HepG2 (cell line): ENCODE results near the gene FANK1. TPM values are rescaled to one million over a fixed set of nuclear protein-coding genes. Genes with fewer than 3 reads are reported as not detected.
"Not testable (repeated sequence)": the region's sequence is repeated elsewhere in the genome, so short reads cannot be mapped to it uniquely, and the experiment has no call there.

Experiments used
- ATAC-seq: fragments of 200-7000 bp; cut with Tn5 transposase; 3 replicates; pipeline ENCODE4 v1.9.1; 2020; ENCODE audit warnings: mild to moderate bottlenecking, moderate library complexity
- Bru-seq: library from RNA; stranded (reverse); fragments of 400-500 nt; gene quantifications from one replicate; lab custom pipeline; 2021; lab: Mats Ljungman, UMichigan
- BruChase-seq, 2 experiments: library from RNA; stranded (reverse); fragments of 400-500 nt; gene quantifications; one replicate each; lab custom pipeline; 2021; lab: Mats Ljungman, UMichigan
- BruUV-seq: library from RNA; stranded (reverse); fragments of 400-500 nt; replicated peaks from 2 replicates; lab custom pipeline; 2021; lab: Mats Ljungman, UMichigan
- CTCF ChIA-PET: fragments of 300-600 bp; formaldehyde crosslinking; extraction: SDS; loops from one replicate; lab custom pipeline; 2021; ENCODE audit warnings: low total read pairs, inconsistent platforms, low intra/inter-chr PET ratio; lab: Yijun Ruan, JAX
- POLR2A ChIA-PET: fragments of 350-600 bp; sonication (Branson Sonifier 250); formaldehyde crosslinking; loops from one replicate; lab custom pipeline; 2020; ENCODE audit warnings: antibody characterized with exemption, inconsistent platforms; lab: Yijun Ruan, JAX
- DNase-seq: peaks from one replicate; pipeline ENCODE4 v3.0.0-alpha.2; 2015; ENCODE audit warnings: low spot score
- FAIRE-seq: peaks from 3 replicates; lab custom pipeline; 2011; peaks lifted over from hg19 to GRCh38; lab: Jason Lieb, UNC
- H2AFZ ChIP-seq: one replicate; pipeline ENCODE4 v1.6.1; 2011; ENCODE audit warnings: low read length, inconsistent platforms
- H3K27ac ChIP-seq: fragments of 300-600 bp; 3 replicates; pipeline ENCODE4 v1.8.0; 2011; ENCODE audit warnings: mixed run types, mild to moderate bottlenecking, mixed read lengths, low read length, inconsistent platforms; ENCODE audit not compliant: insufficient read depth; ENCODE audit errors: extremely low read length
- H3K27me3 ChIP-seq, 2 experiments: fragments of 200-600 bp in 1 of 2; 2 replicates in 1 of 2; 3 replicates in 1 of 2; pipeline versions ENCODE4 v1.6.0 to v1.8.0; 2011; ENCODE audit warnings: low read length in 2 of 2, mild to moderate bottlenecking in 2 of 2, moderate library complexity in 2 of 2, inconsistent platforms in 1 of 2; ENCODE audit not compliant: insufficient read depth in 2 of 2, control insufficient read depth in 1 of 2
- H3K36me3 ChIP-seq, 2 experiments: fragments of 200-600 bp in 1 of 2; replicated peaks in 1 of 2; 2 replicates in 1 of 2; 3 replicates in 1 of 2; pipeline versions ENCODE4 v1.5.1 to v1.8.0; 2011; ENCODE audit warnings: low read length in 2 of 2, inconsistent platforms in 1 of 2; ENCODE audit not compliant: insufficient read depth in 2 of 2, control insufficient read depth in 1 of 2
- H3K4me1 ChIP-seq: 2 replicates; pipeline ENCODE4 v1.5.1; 2012; ENCODE audit warnings: low read length, inconsistent platforms; ENCODE audit not compliant: insufficient read depth
- H3K4me2 ChIP-seq: 2 replicates; pipeline ENCODE4 v1.6.0; 2011; ENCODE audit warnings: low read depth, low read length, inconsistent platforms
- H3K4me3 ChIP-seq, 3 experiments: fragments of 200-600 bp in 1 of 3; sonication (generic), shearing (Covaris generic) in 1 of 3; replicated peaks in 1 of 3; 2 replicates each; pipeline ENCODE4 v1.5.1; 2011 to 2016; ENCODE audit warnings: low read length in 3 of 3, inconsistent platforms in 2 of 3, low read depth in 2 of 3, mild to moderate bottlenecking in 2 of 3, control low read depth in 1 of 3, mixed read lengths in 1 of 3; ENCODE audit not compliant: insufficient read depth in 1 of 3
- H3K79me2 ChIP-seq: one replicate; pipeline ENCODE4 v1.6.1; 2011; ENCODE audit warnings: low read length, inconsistent platforms; ENCODE audit not compliant: insufficient read depth
- H3K9ac ChIP-seq: 2 replicates; pipeline ENCODE4 v1.6.0; 2011; ENCODE audit warnings: mild to moderate bottlenecking, low read depth, low read length, inconsistent platforms; ENCODE audit not compliant: insufficient read depth
- H3K9me3 ChIP-seq: 2 replicates; pipeline ENCODE4 v1.5.1; 2012; ENCODE audit warnings: mild to moderate bottlenecking, low read length
- H4K20me1 ChIP-seq: 2 replicates; pipeline ENCODE4 v1.6.0; 2011; ENCODE audit warnings: inconsistent platforms, mild to moderate bottlenecking, low read length, moderate library complexity; ENCODE audit not compliant: insufficient read depth
- ELF1 ChIP-seq: sonication (generic); formaldehyde crosslinking; IDR thresholded peaks from 2 replicates; pipeline ENCODE4 v1.4.0; 2020; ENCODE audit warnings: missing genetic modification reagents
- HNF1B ChIP-seq: sonication (generic); formaldehyde crosslinking; IDR thresholded peaks from 2 replicates; pipeline ENCODE4 v1.5.1; 2020; ENCODE audit warnings: mild to moderate bottlenecking, moderate library complexity, missing genetic modification reagents
- KMT2B ChIP-seq: IDR thresholded peaks from 2 replicates; pipeline ENCODE4 v1.6.1; 2016; ENCODE audit warnings: missing genetic modification reagents, missing compliant biosample characterization
- MIER3 ChIP-seq: IDR thresholded peaks from 2 replicates; pipeline ENCODE4 v1.6.1; 2016; ENCODE audit warnings: missing compliant biosample characterization, borderline replicate concordance
- SAFB2 ChIP-seq: sonication (generic); formaldehyde crosslinking; IDR thresholded peaks from 2 replicates; pipeline ENCODE4 v1.5.1; 2020; ENCODE audit warnings: missing genetic modification reagents, low read depth, mild to moderate bottlenecking, borderline replicate concordance
- ZBTB7A ChIP-seq: sonication (generic); formaldehyde crosslinking; IDR thresholded peaks from 2 replicates; pipeline ENCODE4 v1.8.0; 2022; ENCODE audit warnings: mild to moderate bottlenecking, missing genetic modification reagents
- ZMYM4 ChIP-seq: sonication (generic); formaldehyde crosslinking; IDR thresholded peaks from 2 replicates; pipeline ENCODE4 v1.8.1; 2023; ENCODE audit warnings: mild to moderate bottlenecking, missing genetic modification reagents
- ZNF160 ChIP-seq: sonication (generic); formaldehyde crosslinking; IDR thresholded peaks from 2 replicates; pipeline ENCODE4 v1.8.0; 2022; ENCODE audit warnings: mild to moderate bottlenecking, inconsistent platforms, missing genetic modification reagents
- ZNF687 ChIP-seq: sonication (generic); formaldehyde crosslinking; IDR thresholded peaks from 2 replicates; pipeline ENCODE4 v1.5.1; 2020; ENCODE audit warnings: mild to moderate bottlenecking, missing genetic modification reagents, moderate library complexity
- WGBS: methylation state at CpG from one replicate; pipeline ENCODE4 v1.1.6; 2017; ENCODE audit warnings: low lambda C conversion rate; 5-methylcytosine and 5-hydroxymethylcytosine counted together
- in situ Hi-C: cut with HindIII; loops from 2 replicates; pipeline ENCODE4 v1.10.0; 2017; ENCODE audit warnings: low pct_unique_long_range_greater_than_20kb; ENCODE audit not compliant: extremely low pct_ligation_motif_present
- intact Hi-C: fragments of 100-400 bp; cut with micrococcal nuclease; formaldehyde crosslinking; loops from one replicate; pipeline ENCODE4 v1.10.0; 2022; ENCODE audit not compliant: unreplicated experiment
- long read RNA-seq, 2 experiments: library from RNA in 1 of 2; library from polyadenylated mRNA in 1 of 2; stranded (forward) in 1 of 2; unstranded in 1 of 2; transcript quantifications; one replicate each; pipeline ENCODE4 v2.0.0, GENCODE V29; 2019 to 2022
- polyA minus RNA-seq, 3 experiments: library from RNA; depleted of rRNA, polyadenylated mRNA; stranded (reverse); fragments of >200 nt; gene quantifications; 2 replicates each; pipeline ENCODE4 v1.2.3, GENCODE V29; 2011; ENCODE audit warnings: low replicate concordance in 1 of 3
- polyA plus RNA-seq, 8 experiments: library from polyadenylated mRNA; depleted of rRNA in 3 of 8; stranded (reverse) in 7 of 8; unstranded in 1 of 8; fragments of >200 nt; fragmentation: Illumina TruSeq in 4 of 8; extraction: Trizol in 4 of 8; gene quantifications; 2 replicates each; pipeline versions ENCODE4 v1.2.1 to v1.2.3, GENCODE V29; 2011 to 2016; ENCODE audit warnings: low read depth in 4 of 8, missing spikeins in 1 of 8, mixed read lengths in 1 of 8; ENCODE audit not compliant: insufficient read depth in 1 of 8
- total RNA-seq, 5 experiments: library from RNA; depleted of rRNA; stranded (reverse); fragments of >200 nt; fragmentation: Illumina TruSeq; extraction: Trizol; gene quantifications; 2 replicates each; pipeline ENCODE4 v1.2.3, GENCODE V29; 2016; ENCODE audit warnings: low read depth in 1 of 5

The FANK1 gene
- total RNA-seq (2016; rRNA removed; fragmentation: Illumina TruSeq; extraction: Trizol) = not detected in 2 replicates
- total RNA-seq (2016; cell fraction: cytosol; rRNA removed; fragmentation: Illumina TruSeq; extraction: Trizol; ENCODE audit: low read depth) = not detected in 2 replicates
- total RNA-seq (2016; cell fraction: insoluble cytoplasmic fraction; rRNA removed; fragmentation: Illumina TruSeq; extraction: Trizol) = not detected in 2 replicates
- 0.28 TPM in 1 of 2 replicates, not detected in the other for total RNA-seq (2016; cell fraction: membrane; rRNA removed; fragmentation: Illumina TruSeq; extraction: Trizol)
- total RNA-seq (2016; cell fraction: nucleus; rRNA removed; fragmentation: Illumina TruSeq; extraction: Trizol) = not detected in 2 replicates
- polyA plus RNA-seq (2011; rRNA removed) = 0.08 and 0.22 TPM in 2 replicates
- polyA plus RNA-seq (2011; cell fraction: cytosol; rRNA removed) = 0.06 and 0.07 TPM in 2 replicates
- polyA plus RNA-seq (2011; cell fraction: nucleus; rRNA removed) = 0.45 and 0.50 TPM in 2 replicates
- 0.28 TPM in 1 of 2 replicates, not detected in the other for polyA plus RNA-seq (2012)
- polyA plus RNA-seq (2016; cell fraction: cytosol; fragmentation: Illumina TruSeq; extraction: Trizol; ENCODE audit: low read depth) = not detected in 2 replicates
- not detected in 2 replicates for polyA plus RNA-seq (2016; cell fraction: insoluble cytoplasmic fraction; fragmentation: Illumina TruSeq; extraction: Trizol; ENCODE audit: low read depth)
- polyA plus RNA-seq (2016; cell fraction: membrane; fragmentation: Illumina TruSeq; extraction: Trizol; ENCODE audit: low read depth) = 0.19 TPM in 1 of 2 replicates, not detected in the other
- polyA plus RNA-seq (2016; cell fraction: nucleus; fragmentation: Illumina TruSeq; extraction: Trizol; ENCODE audit: insufficient read depth, low read depth) = not detected in 2 replicates
- polyA minus RNA-seq (2011; rRNA and poly(A)+ RNA removed; ENCODE audit: low replicate concordance) = 0.49 TPM in 1 of 2 replicates, not detected in the other
- polyA minus RNA-seq (2011; cell fraction: cytosol; rRNA and poly(A)+ RNA removed) = not detected in 2 replicates
- polyA minus RNA-seq (2011; cell fraction: nucleus; rRNA and poly(A)+ RNA removed) = 0.25 and 0.64 TPM in 2 replicates
- Bru-seq, nascent RNA = percentile 17 among the genes with signal in this experiment
- percentile 14 among the genes with signal in this experiment for BruChase-seq, experiment 1, labeled RNA remaining after a 6-hour chase
- BruChase-seq, experiment 2, labeled RNA remaining after a 2-hour chase = percentile 14 among the genes with signal in this experiment
- long read RNA-seq, experiment 1 = 0 reads
- long read RNA-seq, experiment 2 = 0 reads

GRCh38 chr10:125896088-125896934, at the start of gene FANK1:
Gene FANK1, plus strand, starts transcription at chr10:125896564. Its CDS starts 79 bp downstream, at chr10:125896643.
- peak; percentile 73 for DNase-seq
- FAIRE-seq, H3K27me3 ChIP-seq, H3K36me3 ChIP-seq, POLR2A ChIA-PET, CTCF ChIA-PET, intact Hi-C loops, in situ Hi-C loops, H3K79me2 ChIP-seq, H4K20me1 ChIP-seq, H2AFZ ChIP-seq: not testable (repeated sequence)
- H3K9me3 ChIP-seq = peaks cover 12% of the 10 kb centered on the region; the same call in 1 of the 2 replicates
- BruUV-seq = TSS peak; percentile 50
- H3K9ac ChIP-seq = peak within 1 kb of the TSS; percentile 77
- 57% methylated on average over 72 of the region's 106 CpGs for WGBS
- ATAC-seq = peak; percentile 88
- H3K4me3 ChIP-seq = peak within 1 kb of the TSS; percentile 53 to 73 (median 70)
- peak within 1 kb of the TSS; percentile 66 for H3K27ac ChIP-seq
- peaks cover 19% of the 10 kb centered on the region; the same call in 1 of the 2 replicates for H3K4me1 ChIP-seq
- peak within 1 kb of the TSS; percentile 66 for H3K4me2 ChIP-seq
- TF ChIP-seq ZMYM4 (CRISPR knock-in tag) = peak; percentile 70; the same call in 1 of the 2 replicates
- TF ChIP-seq ELF1 (CRISPR knock-in tag) = peak; percentile 52; the same call in 1 of the 2 replicates
- 0 out of 2 replicates have a peak, but pooled peaks have one; percentile 27 for TF ChIP-seq MIER3 (CRISPR knock-in tag)
- peak; percentile 70; the same call in 1 of the 2 replicates for TF ChIP-seq HNF1B
- peak; percentile 77; the same call in 1 of the 2 replicates for TF ChIP-seq ZNF160 (CRISPR knock-in tag)
- peak; percentile 59; the same call in 1 of the 2 replicates for TF ChIP-seq ZBTB7A (CRISPR knock-in tag)
- TF ChIP-seq SAFB2 (CRISPR knock-in tag) = peak; percentile 75; the same call in 1 of the 2 replicates
- peak; percentile 72 for TF ChIP-seq KMT2B (CRISPR knock-in tag)
- TF ChIP-seq ZNF687 (CRISPR knock-in tag) = peak; percentile 75
